Right atrium auricular region (tissue), 2 donors: ENCODE results near the gene CDKN2D. TPM values are rescaled to one million over a fixed set of nuclear protein-coding genes. Genes with fewer than 3 reads are reported as not detected.

Experiments used
- DNase-seq: peaks from one replicate; pipeline ENCODE4 v3.0.0-alpha.2; 2019; ENCODE audit warnings: low spot score
- H3K27ac ChIP-seq, 2 donors: fragments of 200-600 bp; sonication (generic); 1 replicate in 1 of 2; 2 replicates in 1 of 2; pipeline ENCODE4 v1.5.1; 2016 to 2019
- H3K27me3 ChIP-seq, 2 donors: fragments of 200-600 bp; sonication (generic); one replicate each; pipeline versions ENCODE4 v1.5.1 to v1.6.0; 2017 to 2019
- H3K36me3 ChIP-seq: fragments of 200-600 bp; sonication (generic); one replicate; pipeline ENCODE4 v1.5.1; 2016
- H3K4me1 ChIP-seq, 2 donors: fragments of 200-600 bp; sonication (generic); one replicate each; pipeline versions ENCODE4 v1.5.1 to v1.6.0; 2017 to 2019
- H3K4me3 ChIP-seq, 2 donors: fragments of 200-600 bp; sonication (generic); 1 replicate in 1 of 2; 2 replicates in 1 of 2; pipeline ENCODE4 v1.5.1; 2017 to 2019; ENCODE audit warnings: mild to moderate bottlenecking in 1 of 2, moderate library complexity in 1 of 2
- H3K9me3 ChIP-seq, 2 donors: fragments of 200-600 bp; sonication (generic); one replicate each; pipeline ENCODE4 v1.5.1; 2019
- CTCF ChIP-seq, 2 donors: fragments of 200-600 bp; sonication (generic); IDR thresholded peaks; one replicate each; pipeline ENCODE4 v1.5.1; 2019; ENCODE audit warnings: antibody characterized with exemption in 2 of 2
- total RNA-seq, 2 donors: library from RNA; depleted of rRNA; stranded (reverse); fragments of >200 nt; gene quantifications; one replicate each; pipeline ENCODE4 v1.1.0, GENCODE V29; 2016

CDKN2D gene
- 1 to 10 TPM; 4.4 to 4.6 TPM for total RNA-seq

- Histone ChIP-seq H3K4me3 (peak within 1 kb of the TSS; percentile 56 to 77), H3K9me3 (no peaks in the 10 kb centered on the region), H3K27ac (peak within 1 kb of the TSS; percentile 80 to 90), H3K36me3 (no peaks in the 10 kb centered on the region), H3K27me3 (no peaks in the 10 kb centered on the region), H3K4me1 (peaks cover 0 to 50% of the 10 kb centered on the region in 2 donors)
- TF ChIP-seq CTCF (IDR thresholded peaks at IDR 0.05) = peak; percentile 49 to 54
- peak; percentile 100 for DNase-seq
Observed at GRCh38 chr19:10568826-10569651, at the start of gene CDKN2D. TSS of gene CDKN2D (minus strand) at chr19:10568979. CDS start at chr19:10568653, 326 bp downstream.

- TF ChIP-seq CTCF (IDR thresholded peaks at IDR 0.05) = no peak
- H3K4me1 ChIP-seq = peaks cover 0 to 42% of the 10 kb centered on the region in 2 donors
- no peaks in the 10 kb centered on the region for H3K36me3 ChIP-seq
- H3K9me3 ChIP-seq = no peaks in the 10 kb centered on the region
- no peak overlapping the region for H3K4me3 ChIP-seq
- no peak for DNase-seq
- peak overlapping the region; percentile 25 to 39 for H3K27ac ChIP-seq
- no peaks in the 10 kb centered on the region for H3K27me3 ChIP-seq
Observed at GRCh38 chr19:10617409-10618121, 48.8 kb upstream of the CDKN2D start.

GRCh38 chr19:10615429-10616023, 46.7 kb upstream of the CDKN2D start:
- no peak overlapping the region for H3K4me3 ChIP-seq
- H3K4me1 ChIP-seq = peaks cover 0 to 58% of the 10 kb centered on the region in 2 donors
- no peak for DNase-seq
- H3K27ac ChIP-seq = peak overlapping the region in 1 of 2 donors; percentile 3
- H3K9me3 ChIP-seq = no peaks in the 10 kb centered on the region
- H3K36me3 ChIP-seq = no peaks in the 10 kb centered on the region
- no peaks in the 10 kb centered on the region for H3K27me3 ChIP-seq
- no peak for TF ChIP-seq CTCF (IDR thresholded peaks at IDR 0.05)

GRCh38 chr19:10612499-10613119, 43.8 kb upstream of the CDKN2D start:
- TF ChIP-seq CTCF (IDR thresholded peaks at IDR 0.05) = no peak
- Histone ChIP-seq H3K4me1 (peaks cover 0 to 57% of the 10 kb centered on the region in 2 donors), H3K27me3 (no peaks in the 10 kb centered on the region), H3K9me3 (no peaks in the 10 kb centered on the region), H3K36me3 (no peaks in the 10 kb centered on the region), H3K27ac (peak overlapping the region; percentile 81 to 88), H3K4me3 (peak overlapping the region in 1 of 2 donors; percentile 11)
- DNase-seq = peak; percentile 68

GRCh38 chr19:10611907-10612306, 43.1 kb upstream of the CDKN2D start:
- no peak for DNase-seq
- Histone ChIP-seq H3K9me3 (no peaks in the 10 kb centered on the region), H3K27me3 (no peaks in the 10 kb centered on the region), H3K27ac (peak overlapping the region; percentile 81 to 88), H3K4me1 (peaks cover 0 to 50% of the 10 kb centered on the region in 2 donors), H3K4me3 (no peak overlapping the region), H3K36me3 (no peaks in the 10 kb centered on the region)
- TF ChIP-seq CTCF (IDR thresholded peaks at IDR 0.05) = no peak
